Pancreas (tissue), 10 donors: Measurements from ENCODE around the gene JAM2. TPM values are rescaled to one million over a fixed set of nuclear protein-coding genes. Genes with fewer than 3 reads are reported as not detected.
A peak's percentile ranks its signal among the peaks of the same experiment; 100 is the strongest.

ENCODE experiments used
- ATAC-seq, 4 donors: fragments of 200-7000 bp; cut with Tn5 transposase; one replicate each; pipeline versions ENCODE4 v1.8.0 to v1.9.1; 2020; ENCODE audit warnings: mild to moderate bottlenecking in 4 of 4, moderate library complexity in 4 of 4
- DNase-seq, 6 donors: peaks; one replicate each; pipeline ENCODE4 v3.0.0-alpha.2; 2020
- FAIRE-seq: peaks from 2 replicates; lab custom pipeline; 2012; peaks lifted over from hg19 to GRCh38; lab: Jason Lieb, UNC
- H3K27ac ChIP-seq, 4 donors: fragments of 200-600 bp; sonication (generic); 1 replicate in 3 of 4; 2 replicates in 1 of 4; pipeline versions ENCODE4 v1.5.0 to v1.8.0; 2020
- H3K27me3 ChIP-seq, 4 donors: fragments of 200-600 bp; one replicate each; pipeline ENCODE4 v1.8.0; 2021
- H3K36me3 ChIP-seq, 3 donors: fragments of 200-600 bp; sonication (generic) in 1 of 3; one replicate each; pipeline versions ENCODE4 v1.5.0 to v1.8.0; 2020 to 2021
- H3K4me1 ChIP-seq, 3 donors: fragments of 200-600 bp; one replicate each; pipeline ENCODE4 v1.8.0; 2021
- H3K4me3 ChIP-seq, 4 donors: fragments of 200-600 bp; sonication (generic) in 2 of 4; one replicate each; pipeline versions ENCODE4 v1.5.0 to v1.8.0; 2020 to 2021
- H3K9me3 ChIP-seq, 4 donors: fragments of 200-600 bp; one replicate each; pipeline ENCODE4 v1.8.0; 2021
- CTCF ChIP-seq, 4 donors: fragments of 200-600 bp; sonication (generic) in 3 of 4; IDR thresholded peaks; one replicate each; pipeline versions ENCODE4 v1.5.0 to v1.8.0; 2021; ENCODE audit warnings: antibody characterized with exemption in 4 of 4
- WGBS, 2 donors: extraction: QIAGEN DNeasy Blood & Tissue Kit; methylation state at CpG; one replicate each; pipeline ENCODE4 v1.1.7; 2013; 5-methylcytosine and 5-hydroxymethylcytosine counted together
- intact Hi-C, 3 donors: fragments of 100-400 bp; cut with DNase I; formaldehyde crosslinking; loops; one replicate each; pipeline versions ENCODE4 v1.11.1 to v1.14.2; 2022
- polyA plus RNA-seq, 2 donors: library from polyadenylated mRNA; stranded (reverse); fragments of 200-250 nt; gene quantifications; one replicate each; pipeline ENCODE4 v1.2.3, GENCODE V29; 2013
- total RNA-seq, 6 donors: library from RNA; stranded (reverse); fragmentation: NEBNext Ultra II Directional in 4 of 6; extraction: Animal tissue kit (Norgen Biotek cat#: 25700) in 4 of 6; gene quantifications; one replicate each; pipeline versions ENCODE4 v1.2.1 to v1.2.4, GENCODE V29; 2021 to 2023
- donor health status: healthy with polysubstance abuse.
- donor health status: DM: no; HTN: no; CAD: no; lungs with moderate emphysema.
- donor health status: DM: no; HTN: no; CAD: no.
- donor health status: control.
- donor health status: control.
- donor health status: Bipolar disorder and iron deficiency.
- donor health status: DM: yes; HTN: yes; CAD: no.
- donor health status: DM: no; HTN: no; CAD: no.
- donor health status: DM: no; HTN: no; CAD: no.
- donor health status: DM: yes; HTN: yes; CAD: no.

Gene JAM2
- total and polyA plus RNA-seq, 8 donors = 1.4 to 8.5 (median 2.7) TPM

- FAIRE-seq = no peak
- Histone ChIP-seq H3K27me3 (no peaks in the 10 kb centered on the region), H3K4me1 (no peaks in the 10 kb centered on the region), H3K27ac (no peak overlapping the region), H3K36me3 (no peaks in the 10 kb centered on the region), H3K9me3 (no peaks in the 10 kb centered on the region), H3K4me3 (no peak overlapping the region)
- 17 to 24% methylated on average over 1 of the region's 1 CpG for WGBS, 2 donors
- intact Hi-C loops = no loop called here
- no peak for ATAC-seq
- TF ChIP-seq CTCF (IDR thresholded peaks at IDR 0.05) = no peak
- DNase-seq = no peak
Measured at GRCh38 chr21:25658427-25659035, 19.5 kb downstream of the JAM2 start.

GRCh38 chr21:25660233-25660632 is 21.2 kb downstream of the JAM2 start:
- intact Hi-C loops = no loop called here
- DNase-seq (no peak), FAIRE-seq (no peak), ATAC-seq (no peak)
- Histone ChIP-seq H3K9me3 (no peaks in the 10 kb centered on the region), H3K27ac (no peak overlapping the region), H3K4me1 (no peaks in the 10 kb centered on the region), H3K4me3 (no peak overlapping the region), H3K27me3 (no peaks in the 10 kb centered on the region), H3K36me3 (no peaks in the 10 kb centered on the region)
- TF ChIP-seq CTCF (IDR thresholded peaks at IDR 0.05) = no peak
- 32 to 72% methylated on average over 1 of the region's 1 CpG for WGBS, 2 donors

GRCh38 chr21:25664491-25664931 is 25.5 kb downstream of the JAM2 start:
- WGBS, 2 donors = 63 to 65% methylated on average over 4 of the region's 4 CpGs
- TF ChIP-seq CTCF (IDR thresholded peaks at IDR 0.05) = no peak
- no peak for ATAC-seq

GRCh38 chr21:25670726-25671125 is 31.7 kb downstream of the JAM2 start:
- Histone ChIP-seq H3K36me3 (no peaks in the 10 kb centered on the region), H3K4me1 (no peaks in the 10 kb centered on the region), H3K9me3 (no peaks in the 10 kb centered on the region), H3K27ac (no peak overlapping the region), H3K4me3 (no peak overlapping the region), H3K27me3 (no peaks in the 10 kb centered on the region)
- no peak for FAIRE-seq
- intact Hi-C loops = no loop called here
- TF ChIP-seq CTCF (IDR thresholded peaks at IDR 0.05) = no peak
- ATAC-seq = no peak
- DNase-seq = no peak

More at GRCh38 chr21:25664491-25664931, 25.5 kb downstream of the JAM2 start:
- intact Hi-C loops = no loop called here
- no peaks in the 10 kb centered on the region for H3K36me3 ChIP-seq
- no peak overlapping the region for H3K27ac ChIP-seq
- no peaks in the 10 kb centered on the region for H3K9me3 ChIP-seq
- FAIRE-seq (no peak), DNase-seq (no peak)
- H3K4me1 ChIP-seq = no peaks in the 10 kb centered on the region
- no peak overlapping the region for H3K4me3 ChIP-seq
- no peaks in the 10 kb centered on the region for H3K27me3 ChIP-seq

GRCh38 chr21:25676451-25676850 is 37.4 kb downstream of the JAM2 start:
- intact Hi-C loops = no loop called here
- Histone ChIP-seq H3K27me3 (no peaks in the 10 kb centered on the region), H3K4me3 (no peak overlapping the region), H3K9me3 (no peaks in the 10 kb centered on the region), H3K27ac (no peak overlapping the region), H3K36me3 (no peaks in the 10 kb centered on the region), H3K4me1 (no peaks in the 10 kb centered on the region)
- no peak for ATAC-seq
- FAIRE-seq = peak; percentile 20
- DNase-seq = no peak
- TF ChIP-seq CTCF (IDR thresholded peaks at IDR 0.05) = no peak
